GM12873 (cell line): ENCODE measurements around the gene ZBTB7C.
A peak's percentile ranks its signal among the peaks of the same experiment; 100 is the strongest.

Source experiments
- TF ChIP-seq, protein P1 (sequence below): IDR thresholded peaks from 2 replicates; pipeline ENCODE4 v1.5.1; 2012; ENCODE audit warnings: low read depth, mild to moderate bottlenecking, moderate library complexity, low read length, control low read depth; ENCODE audit not compliant: insufficient read depth; ENCODE audit errors: missing control alignments

Gene ZBTB7C

DNA sequence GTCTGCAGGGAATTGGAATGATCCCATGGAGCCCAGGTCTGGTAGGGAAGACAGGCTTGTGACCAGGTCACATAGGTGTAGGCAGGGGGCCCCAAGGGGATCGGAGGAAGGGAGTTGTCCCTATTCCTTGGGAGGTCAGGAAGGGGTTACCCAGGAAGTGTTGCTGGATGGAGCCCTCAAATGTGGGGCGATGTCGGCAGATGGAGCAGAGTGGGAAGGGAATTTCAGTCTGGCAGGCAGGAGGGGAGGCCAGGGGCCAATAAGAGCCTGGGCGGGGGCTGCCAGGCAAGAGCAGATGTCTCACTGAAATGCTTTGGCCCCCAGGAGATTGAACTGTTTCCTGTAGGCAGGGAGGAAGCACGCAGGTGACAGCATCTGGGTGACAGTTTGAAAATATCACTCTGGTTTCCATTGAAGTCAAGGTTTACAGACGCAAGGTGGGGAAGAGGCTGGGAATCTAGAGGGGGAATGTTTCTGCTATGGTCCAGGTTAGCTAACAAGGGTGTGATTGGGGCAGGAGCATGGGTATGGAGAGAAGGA, 397.2 kb downstream of the ZBTB7C start:
- TF ChIP-seq, protein P1, sequence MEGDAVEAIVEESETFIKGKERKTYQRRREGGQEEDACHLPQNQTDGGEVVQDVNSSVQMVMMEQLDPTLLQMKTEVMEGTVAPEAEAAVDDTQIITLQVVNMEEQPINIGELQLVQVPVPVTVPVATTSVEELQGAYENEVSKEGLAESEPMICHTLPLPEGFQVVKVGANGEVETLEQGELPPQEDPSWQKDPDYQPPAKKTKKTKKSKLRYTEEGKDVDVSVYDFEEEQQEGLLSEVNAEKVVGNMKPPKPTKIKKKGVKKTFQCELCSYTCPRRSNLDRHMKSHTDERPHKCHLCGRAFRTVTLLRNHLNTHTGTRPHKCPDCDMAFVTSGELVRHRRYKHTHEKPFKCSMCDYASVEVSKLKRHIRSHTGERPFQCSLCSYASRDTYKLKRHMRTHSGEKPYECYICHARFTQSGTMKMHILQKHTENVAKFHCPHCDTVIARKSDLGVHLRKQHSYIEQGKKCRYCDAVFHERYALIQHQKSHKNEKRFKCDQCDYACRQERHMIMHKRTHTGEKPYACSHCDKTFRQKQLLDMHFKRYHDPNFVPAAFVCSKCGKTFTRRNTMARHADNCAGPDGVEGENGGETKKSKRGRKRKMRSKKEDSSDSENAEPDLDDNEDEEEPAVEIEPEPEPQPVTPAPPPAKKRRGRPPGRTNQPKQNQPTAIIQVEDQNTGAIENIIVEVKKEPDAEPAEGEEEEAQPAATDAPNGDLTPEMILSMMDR, result no peak

GRCh38 chr18:48010264-48010663, 398.9 kb downstream of the ZBTB7C start:
- TF ChIP-seq, protein P1, result no peak

DNA sequence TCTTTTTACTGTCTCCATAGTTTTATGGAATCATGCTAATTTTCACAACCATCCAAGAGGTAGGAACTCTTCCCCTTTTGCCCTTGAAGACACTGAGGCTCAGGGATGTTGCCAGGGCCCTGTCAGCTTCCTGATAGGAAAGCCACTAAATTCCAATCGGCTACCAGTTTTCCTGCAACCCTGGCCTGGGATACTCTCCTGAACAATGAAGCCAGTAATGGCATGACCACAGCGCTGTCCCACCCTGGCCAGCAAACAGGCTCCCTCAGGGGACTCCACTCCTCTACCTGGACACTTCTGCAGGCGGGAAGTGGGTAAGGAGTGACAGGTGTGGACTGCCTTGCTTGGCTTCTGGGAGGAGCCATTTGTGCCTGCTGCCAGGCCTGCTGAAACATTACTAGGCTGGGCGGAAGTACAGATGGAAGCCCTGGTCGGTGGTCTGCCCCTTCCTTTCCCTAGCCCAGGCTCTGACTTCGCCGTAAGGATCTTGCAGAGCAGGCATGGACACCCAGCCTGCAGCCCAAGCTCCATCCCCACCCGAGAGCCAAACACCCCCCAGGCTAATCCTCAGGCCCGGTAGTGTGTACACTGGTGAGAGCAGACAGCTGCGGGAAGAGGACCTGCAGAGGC, 400.0 kb downstream of the ZBTB7C start:
- TF ChIP-seq, protein P1, result no peak

DNA sequence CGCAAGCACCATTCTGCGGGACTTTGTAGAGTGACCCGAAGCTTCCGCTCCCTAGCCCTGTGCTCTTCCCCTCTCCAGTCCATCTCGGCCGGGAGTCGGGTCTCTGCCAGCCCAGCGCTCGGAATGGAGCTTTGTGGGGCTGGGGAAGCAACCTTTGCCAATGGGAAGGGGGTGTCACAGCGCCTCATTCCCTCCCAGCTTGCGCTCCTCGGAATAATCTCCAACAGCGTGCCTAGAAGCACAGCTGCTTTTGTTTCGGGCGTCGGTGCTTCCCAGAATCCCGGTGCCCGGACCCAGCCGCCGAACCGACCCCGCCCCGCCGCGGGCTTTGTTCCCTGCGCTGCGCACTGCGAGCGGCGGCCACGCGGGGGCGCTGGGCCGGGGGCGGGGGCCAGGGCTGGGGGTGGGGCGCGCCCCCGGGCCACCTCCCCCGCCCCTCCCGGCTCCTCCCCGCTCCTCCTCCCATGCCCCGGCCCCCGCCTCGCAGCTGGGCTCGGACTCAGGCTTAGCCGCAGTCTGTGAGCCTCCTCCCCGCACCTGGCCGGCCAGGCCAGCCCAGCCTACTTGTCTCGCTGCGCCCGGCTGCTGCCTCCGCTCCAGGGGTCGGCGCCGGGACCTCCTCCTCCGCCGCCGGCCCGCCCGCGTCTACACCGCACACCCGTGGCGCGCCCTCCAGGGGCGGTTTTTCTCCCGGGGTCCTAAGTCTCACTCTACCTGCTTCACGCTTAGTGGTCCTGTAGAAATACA, 401.1 kb downstream of the ZBTB7C start:
- TF ChIP-seq, protein P1, result peak; percentile 44

DNA sequence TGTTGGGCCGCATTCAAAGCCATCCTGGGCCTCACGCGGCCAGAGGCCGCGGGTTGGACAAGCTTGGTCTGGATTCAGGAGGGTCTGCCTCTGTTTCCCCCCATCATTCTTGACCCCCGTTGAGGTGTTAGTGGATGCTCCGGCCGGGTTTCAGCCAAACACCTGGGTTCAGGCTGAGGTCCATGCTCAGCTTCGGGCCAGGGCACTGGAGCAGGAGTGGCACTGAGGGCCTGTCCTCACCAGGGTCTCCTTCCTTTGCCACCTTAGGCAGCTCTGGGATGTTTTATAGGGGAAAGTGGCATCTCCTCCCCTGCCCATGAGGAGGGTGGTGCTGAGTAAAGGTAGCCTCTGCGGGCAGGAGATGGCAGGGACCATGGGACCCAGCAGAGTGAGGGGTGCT, 401.8 kb downstream of the ZBTB7C start:
- TF ChIP-seq, protein P1, result no peak

- TF ChIP-seq, protein P1, result no peak
Measured at GRCh38 chr18:48006415-48007175, 402.6 kb downstream of the ZBTB7C start.

- TF ChIP-seq, protein P1, result no peak
Measured at GRCh38 chr18:48004577-48004976, 404.6 kb downstream of the ZBTB7C start.
